HepG2 (cell line): ENCODE results near the gene PLG. TPM values are rescaled to one million over a fixed set of nuclear protein-coding genes. Genes with fewer than 3 reads are reported as not detected.

Source experiments
- AGO2 ChIP-seq: fragments of 200-400 bp; formaldehyde crosslinking; optimal IDR thresholded peaks from 2 replicates; pipeline ENCODE3; 2017; ENCODE audit warnings: mild to moderate bottlenecking, low read depth, low read length, moderate library complexity
- ARNTL ChIP-seq: sonication (generic); formaldehyde crosslinking; IDR thresholded peaks from 2 replicates; pipeline ENCODE4 v1.4.0; 2020; ENCODE audit warnings: mild to moderate bottlenecking, missing genetic modification reagents
- DPF2 ChIP-seq: sonication (generic); formaldehyde crosslinking; IDR thresholded peaks from 2 replicates; pipeline ENCODE4 v1.4.0; 2020; ENCODE audit warnings: mild to moderate bottlenecking, low read depth, missing genetic modification reagents, borderline replicate concordance
- ETV6 ChIP-seq: sonication (generic); formaldehyde crosslinking; conservative IDR thresholded peaks from 2 replicates; pipeline ENCODE4 v1.4.0; 2020; ENCODE audit warnings: missing genetic modification reagents
- FOSL1 ChIP-seq: sonication (generic); formaldehyde crosslinking; IDR thresholded peaks from 2 replicates; pipeline ENCODE4 v1.9.0; 2021; ENCODE audit warnings: missing genetic modification reagents, borderline replicate concordance
- KLF12 ChIP-seq: sonication (generic); formaldehyde crosslinking; IDR thresholded peaks from 2 replicates; pipeline ENCODE4 v1.4.0; 2020; ENCODE audit warnings: missing genetic modification reagents, borderline replicate concordance
- KLF6 ChIP-seq: IDR thresholded peaks from 2 replicates; pipeline ENCODE4 v1.8.0; 2016; ENCODE audit warnings: missing biosample characterization, missing genetic modification reagents
- MXD3 ChIP-seq: IDR thresholded peaks from 2 replicates; pipeline ENCODE4 v1.6.1; 2016; ENCODE audit warnings: mild to moderate bottlenecking, missing biosample characterization, missing genetic modification reagents
- MYNN ChIP-seq: sonication (generic); formaldehyde crosslinking; IDR thresholded peaks from 2 replicates; pipeline ENCODE4 v1.4.0; 2020; ENCODE audit warnings: mild to moderate bottlenecking, low read depth, missing genetic modification reagents
- PCBP1 ChIP-seq: fragments of 200-400 bp; formaldehyde crosslinking; IDR thresholded peaks from 2 replicates; pipeline ENCODE4 v1.6.1; 2017; ENCODE audit warnings: mild to moderate bottlenecking, low read depth, low read length, borderline replicate concordance
- PHF5A ChIP-seq: IDR thresholded peaks from one replicate; pipeline ENCODE4 v1.6.1; 2018; ENCODE audit warnings: low read depth, missing genetic modification reagents; ENCODE audit not compliant: unreplicated experiment
- POGZ ChIP-seq: sonication (generic); formaldehyde crosslinking; IDR thresholded peaks from 2 replicates; pipeline ENCODE4 v1.4.0; 2020; ENCODE audit warnings: mild to moderate bottlenecking, missing genetic modification reagents
- REPIN1 ChIP-seq: sonication (generic); formaldehyde crosslinking; IDR thresholded peaks from 2 replicates; pipeline ENCODE4 v1.8.0; 2022; ENCODE audit warnings: missing genetic modification reagents, low read depth, mild to moderate bottlenecking, borderline replicate concordance
- REXO4 ChIP-seq: sonication (generic); formaldehyde crosslinking; IDR thresholded peaks from 2 replicates; pipeline ENCODE4 v1.8.0; 2022; ENCODE audit warnings: missing genetic modification reagents, mild to moderate bottlenecking, borderline replicate concordance
- SP1 ChIP-seq, 2 experiments: fragments of 450-650 bp in 1 of 2; sonication (generic) in 1 of 2; formaldehyde crosslinking in 1 of 2; IDR thresholded peaks; 2 replicates each; pipeline versions ENCODE4 v1.4.0 to v1.6.1; 2016 to 2020; ENCODE audit warnings: missing genetic modification reagents in 1 of 2
- SPEN ChIP-seq: sonication (generic); formaldehyde crosslinking; IDR thresholded peaks from 2 replicates; pipeline ENCODE4 v1.5.1; 2020; ENCODE audit warnings: low read depth, mild to moderate bottlenecking, missing genetic modification reagents
- TCF7L2 ChIP-seq: IDR thresholded peaks from 2 replicates; pipeline ENCODE4 v1.6.1; 2011; ENCODE audit warnings: mild to moderate bottlenecking, low read depth, low read length, moderate library complexity
- ZFAT ChIP-seq: sonication (generic); formaldehyde crosslinking; conservative IDR thresholded peaks from 2 replicates; pipeline ENCODE4 v1.8.1; 2023; ENCODE audit warnings: missing genetic modification reagents, inconsistent platforms
- ZNF317 ChIP-seq: sonication (generic); formaldehyde crosslinking; IDR thresholded peaks from 2 replicates; pipeline ENCODE4 v1.5.0; 2020; ENCODE audit warnings: mild to moderate bottlenecking, missing genetic modification reagents
- ZNF343 ChIP-seq: sonication (generic); formaldehyde crosslinking; IDR thresholded peaks from 2 replicates; pipeline ENCODE4 v1.4.0; 2020; ENCODE audit warnings: mild to moderate bottlenecking, missing genetic modification reagents
- ZNF430 ChIP-seq: sonication (generic); formaldehyde crosslinking; IDR thresholded peaks from 2 replicates; pipeline ENCODE4 v1.9.0; 2021; ENCODE audit warnings: mild to moderate bottlenecking, missing genetic modification reagents
- ZNF839 ChIP-seq: sonication (generic); formaldehyde crosslinking; IDR thresholded peaks from 2 replicates; pipeline ENCODE4 v1.4.0; 2020; ENCODE audit warnings: missing genetic modification reagents, mild to moderate bottlenecking, borderline replicate concordance
- polyA plus RNA-seq, 8 experiments: library from polyadenylated mRNA; depleted of rRNA in 3 of 8; stranded (reverse) in 7 of 8; unstranded in 1 of 8; fragments of >200 nt; fragmentation: Illumina TruSeq in 4 of 8; extraction: Trizol in 4 of 8; gene quantifications; 2 replicates each; pipeline versions ENCODE4 v1.2.1 to v1.2.3, GENCODE V29; 2011 to 2016; ENCODE audit warnings: low read depth in 4 of 8, missing spikeins in 1 of 8, mixed read lengths in 1 of 8; ENCODE audit not compliant: insufficient read depth in 1 of 8
- total RNA-seq, 5 experiments: library from RNA; depleted of rRNA; stranded (reverse); fragments of >200 nt; fragmentation: Illumina TruSeq; extraction: Trizol; gene quantifications; 2 replicates each; pipeline ENCODE4 v1.2.3, GENCODE V29; 2016; ENCODE audit warnings: low read depth in 1 of 5
- TF ChIP-seq, protein P1 (sequence below): sonication (generic); formaldehyde crosslinking; IDR thresholded peaks from 2 replicates; pipeline ENCODE4 v1.4.0; 2020; ENCODE audit warnings: mild to moderate bottlenecking, missing genetic modification reagents
- TF ChIP-seq, protein P2 (sequence below): sonication (generic); formaldehyde crosslinking; conservative IDR thresholded peaks from 2 replicates; pipeline ENCODE4 v1.4.0; 2020; ENCODE audit warnings: missing genetic modification reagents
- TF ChIP-seq, protein P3 (sequence below): sonication (generic); formaldehyde crosslinking; IDR thresholded peaks from 2 replicates; pipeline ENCODE4 v1.5.0; 2020; ENCODE audit warnings: missing genetic modification reagents

PLG gene
- total and polyA plus RNA-seq, 2 of the 13 experiments (the other 11 are each of a cell fraction or from before 2014, with no cell fraction given) = 1.7 to 10.7 TPM

- TF ChIP-seq POGZ (CRISPR knock-in tag) (0 out of 2 replicates have a peak, but pooled peaks have one; percentile 36), PHF5A (CRISPR knock-in tag) (no peak), DPF2 (CRISPR knock-in tag) (no peak), SP1 (IDR thresholded peaks at IDR 0.05) (no peak), SP1 (CRISPR knock-in tag; IDR thresholded peaks at IDR 0.05) (no peak), REXO4 (CRISPR knock-in tag) (no peak), PCBP1 (0 out of 2 replicates have a peak, but pooled peaks have one; percentile 41), ZNF430 (CRISPR knock-in tag) (peak; percentile 60; the same call in 1 of the 2 replicates), ETV6 (CRISPR knock-in tag) (no peak), AGO2 (no peak), ZNF839 (CRISPR knock-in tag) (no peak), MYNN (CRISPR knock-in tag) (no peak), ZFAT (no peak), KLF12 (CRISPR knock-in tag) (no peak), ZNF317 (CRISPR knock-in tag) (no peak; the same call in 1 of the 2 replicates), KLF6 (CRISPR knock-in tag) (no peak), REPIN1 (CRISPR knock-in tag) (no peak), ZNF343 (no peak), MXD3 (CRISPR knock-in tag) (no peak), FOSL1 (CRISPR knock-in tag) (no peak), TCF7L2 (no peak), ARNTL (CRISPR knock-in tag) (no peak), SPEN (peak; percentile 30; the same call in 1 of the 2 replicates)
- TF ChIP-seq, protein P1, sequence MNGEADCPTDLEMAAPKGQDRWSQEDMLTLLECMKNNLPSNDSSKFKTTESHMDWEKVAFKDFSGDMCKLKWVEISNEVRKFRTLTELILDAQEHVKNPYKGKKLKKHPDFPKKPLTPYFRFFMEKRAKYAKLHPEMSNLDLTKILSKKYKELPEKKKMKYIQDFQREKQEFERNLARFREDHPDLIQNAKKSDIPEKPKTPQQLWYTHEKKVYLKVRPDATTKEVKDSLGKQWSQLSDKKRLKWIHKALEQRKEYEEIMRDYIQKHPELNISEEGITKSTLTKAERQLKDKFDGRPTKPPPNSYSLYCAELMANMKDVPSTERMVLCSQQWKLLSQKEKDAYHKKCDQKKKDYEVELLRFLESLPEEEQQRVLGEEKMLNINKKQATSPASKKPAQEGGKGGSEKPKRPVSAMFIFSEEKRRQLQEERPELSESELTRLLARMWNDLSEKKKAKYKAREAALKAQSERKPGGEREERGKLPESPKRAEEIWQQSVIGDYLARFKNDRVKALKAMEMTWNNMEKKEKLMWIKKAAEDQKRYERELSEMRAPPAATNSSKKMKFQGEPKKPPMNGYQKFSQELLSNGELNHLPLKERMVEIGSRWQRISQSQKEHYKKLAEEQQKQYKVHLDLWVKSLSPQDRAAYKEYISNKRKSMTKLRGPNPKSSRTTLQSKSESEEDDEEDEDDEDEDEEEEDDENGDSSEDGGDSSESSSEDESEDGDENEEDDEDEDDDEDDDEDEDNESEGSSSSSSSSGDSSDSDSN = no peak
- TF ChIP-seq, protein P2, sequence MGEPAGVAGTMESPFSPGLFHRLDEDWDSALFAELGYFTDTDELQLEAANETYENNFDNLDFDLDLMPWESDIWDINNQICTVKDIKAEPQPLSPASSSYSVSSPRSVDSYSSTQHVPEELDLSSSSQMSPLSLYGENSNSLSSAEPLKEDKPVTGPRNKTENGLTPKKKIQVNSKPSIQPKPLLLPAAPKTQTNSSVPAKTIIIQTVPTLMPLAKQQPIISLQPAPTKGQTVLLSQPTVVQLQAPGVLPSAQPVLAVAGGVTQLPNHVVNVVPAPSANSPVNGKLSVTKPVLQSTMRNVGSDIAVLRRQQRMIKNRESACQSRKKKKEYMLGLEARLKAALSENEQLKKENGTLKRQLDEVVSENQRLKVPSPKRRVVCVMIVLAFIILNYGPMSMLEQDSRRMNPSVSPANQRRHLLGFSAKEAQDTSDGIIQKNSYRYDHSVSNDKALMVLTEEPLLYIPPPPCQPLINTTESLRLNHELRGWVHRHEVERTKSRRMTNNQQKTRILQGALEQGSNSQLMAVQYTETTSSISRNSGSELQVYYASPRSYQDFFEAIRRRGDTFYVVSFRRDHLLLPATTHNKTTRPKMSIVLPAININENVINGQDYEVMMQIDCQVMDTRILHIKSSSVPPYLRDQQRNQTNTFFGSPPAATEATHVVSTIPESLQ = no peak
- TF ChIP-seq, protein P3, sequence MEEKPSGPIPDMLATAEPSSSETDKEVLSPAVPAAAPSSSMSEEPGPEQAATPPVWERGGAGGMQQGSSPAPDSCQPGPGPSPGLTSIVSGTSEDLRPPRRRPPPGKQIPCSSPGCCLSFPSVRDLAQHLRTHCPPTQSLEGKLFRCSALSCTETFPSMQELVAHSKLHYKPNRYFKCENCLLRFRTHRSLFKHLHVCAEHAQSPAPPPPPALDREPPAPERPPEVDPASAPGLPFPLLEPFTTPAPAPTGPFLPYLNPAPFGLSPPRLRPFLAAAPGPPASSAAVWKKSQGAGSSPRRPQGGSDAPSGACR (CRISPR knock-in tag) = no peak
Observed at GRCh38 chr6:160766989-160767646, 65.1 kb downstream of the PLG start (continued).
